ENCODE results near the gene NTSR1.

DNA sequence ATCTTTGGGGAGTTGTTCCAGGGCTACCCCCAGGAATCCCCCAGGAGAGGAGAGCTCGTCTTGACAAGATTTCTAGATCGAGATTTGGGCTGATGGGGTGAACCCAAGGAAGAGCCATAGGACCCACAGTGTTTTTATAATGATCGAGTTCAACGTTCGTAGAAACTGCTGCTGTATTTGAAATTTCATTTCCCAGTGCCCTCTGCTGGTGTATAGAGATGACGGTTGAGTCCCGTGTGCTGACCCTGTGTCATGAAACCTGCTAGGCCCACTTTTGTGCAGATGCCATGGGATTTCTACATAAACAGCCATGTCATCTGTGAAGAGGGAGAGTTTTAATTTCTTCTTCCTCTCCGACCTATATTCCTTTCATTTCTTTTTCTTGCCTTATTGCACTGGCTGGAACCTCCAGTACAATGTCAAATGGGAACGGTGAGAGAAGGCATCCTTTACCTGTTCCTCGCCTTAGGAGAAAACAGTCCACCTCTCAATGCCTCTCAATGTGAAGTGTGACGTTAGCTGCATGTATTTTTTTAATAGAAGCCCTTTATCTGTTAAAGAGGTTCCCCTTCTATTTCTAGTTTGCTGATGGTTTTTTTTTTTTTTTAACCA lies 28.6 kb upstream of the NTSR1 start:
- TF ChIP-seq POLR2A (IDR thresholded peaks at IDR 0.05), result no peak
- TF ChIP-seq, protein P1, sequence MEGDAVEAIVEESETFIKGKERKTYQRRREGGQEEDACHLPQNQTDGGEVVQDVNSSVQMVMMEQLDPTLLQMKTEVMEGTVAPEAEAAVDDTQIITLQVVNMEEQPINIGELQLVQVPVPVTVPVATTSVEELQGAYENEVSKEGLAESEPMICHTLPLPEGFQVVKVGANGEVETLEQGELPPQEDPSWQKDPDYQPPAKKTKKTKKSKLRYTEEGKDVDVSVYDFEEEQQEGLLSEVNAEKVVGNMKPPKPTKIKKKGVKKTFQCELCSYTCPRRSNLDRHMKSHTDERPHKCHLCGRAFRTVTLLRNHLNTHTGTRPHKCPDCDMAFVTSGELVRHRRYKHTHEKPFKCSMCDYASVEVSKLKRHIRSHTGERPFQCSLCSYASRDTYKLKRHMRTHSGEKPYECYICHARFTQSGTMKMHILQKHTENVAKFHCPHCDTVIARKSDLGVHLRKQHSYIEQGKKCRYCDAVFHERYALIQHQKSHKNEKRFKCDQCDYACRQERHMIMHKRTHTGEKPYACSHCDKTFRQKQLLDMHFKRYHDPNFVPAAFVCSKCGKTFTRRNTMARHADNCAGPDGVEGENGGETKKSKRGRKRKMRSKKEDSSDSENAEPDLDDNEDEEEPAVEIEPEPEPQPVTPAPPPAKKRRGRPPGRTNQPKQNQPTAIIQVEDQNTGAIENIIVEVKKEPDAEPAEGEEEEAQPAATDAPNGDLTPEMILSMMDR (IDR thresholded peaks at IDR 0.05), result no peak
